ENCODE data around the gene IL18.
"Not testable (repeated sequence)": the region's sequence is repeated elsewhere in the genome, so short reads cannot be mapped to it uniquely, and the experiment has no call there.

The IL18 gene

DNA sequence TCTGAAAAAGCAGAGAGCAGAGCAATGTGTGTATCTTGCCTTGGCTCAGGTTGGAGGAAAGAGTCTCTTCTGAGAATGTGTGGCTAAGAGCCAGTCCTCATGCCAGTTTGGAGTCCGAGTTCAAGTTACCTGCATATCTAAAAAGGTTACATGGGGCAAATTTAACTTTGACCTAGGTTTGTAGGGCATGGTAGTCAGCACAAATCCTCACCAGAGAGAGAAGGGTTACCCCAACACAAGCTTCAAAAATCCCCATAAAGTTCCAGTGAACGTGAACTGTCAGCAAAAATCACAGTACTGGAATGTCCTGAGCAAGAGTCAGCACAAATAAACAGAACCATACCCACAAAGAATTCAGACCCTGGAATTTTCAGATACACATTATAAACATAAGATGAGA, 63.4 kb downstream of the IL18 start:
- Histone ChIP-seq H3K36me3 (ENCODE audit: control insufficient read depth, insufficient read depth, low read length) (peaks cover 14% of the 10 kb centered on the region), H3K27me3 (replicated peaks; ENCODE audit: control insufficient read depth, insufficient read depth, low read length, poor library complexity, severe bottlenecking) (no peaks in the 10 kb centered on the region), H3K9me3 (ENCODE audit: control insufficient read depth, low read length) (no peaks in the 10 kb centered on the region), H3K4me3 (ENCODE audit: insufficient read depth, low read depth, low read length, poor library complexity, severe bottlenecking) (no peak overlapping the region), H3K4me1 (ENCODE audit: control insufficient read depth, insufficient read depth, low read length, poor library complexity, severe bottlenecking) (no peaks in the 10 kb centered on the region), H3K27ac (ENCODE audit: insufficient read depth, low read length, poor library complexity, severe bottlenecking) (no peak overlapping the region)
- no peak for DNase-seq

GRCh38 chr11:112097734-112098528, 66.0 kb downstream of the IL18 start:
- no peaks in the 10 kb centered on the region for H3K27me3 ChIP-seq (replicated peaks; ENCODE audit: control insufficient read depth, insufficient read depth, low read length, poor library complexity, severe bottlenecking)
- H3K4me1 ChIP-seq (ENCODE audit: control insufficient read depth, insufficient read depth, low read length, poor library complexity, severe bottlenecking), result no peaks in the 10 kb centered on the region
- H3K4me3 ChIP-seq (ENCODE audit: insufficient read depth, low read depth, low read length, poor library complexity, severe bottlenecking), result no peak overlapping the region
- H3K9me3 ChIP-seq (ENCODE audit: control insufficient read depth, low read length), result no peaks in the 10 kb centered on the region
- no peak for DNase-seq
- H3K27ac ChIP-seq (ENCODE audit: insufficient read depth, low read length, poor library complexity, severe bottlenecking), result no peak overlapping the region
- H3K36me3 ChIP-seq (ENCODE audit: control insufficient read depth, insufficient read depth, low read length), result peaks cover 18% of the 10 kb centered on the region

GRCh38 chr11:112096194-112096593, 67.7 kb downstream of the IL18 start:
- no peak overlapping the region for H3K27ac ChIP-seq (ENCODE audit: insufficient read depth, low read length, poor library complexity, severe bottlenecking)
- no peaks in the 10 kb centered on the region for H3K4me1 ChIP-seq (ENCODE audit: control insufficient read depth, insufficient read depth, low read length, poor library complexity, severe bottlenecking)
- DNase-seq, result no peak
- H3K9me3 ChIP-seq (ENCODE audit: control insufficient read depth, low read length), result no peaks in the 10 kb centered on the region
- H3K27me3 ChIP-seq (replicated peaks; ENCODE audit: control insufficient read depth, insufficient read depth, low read length, poor library complexity, severe bottlenecking), result no peaks in the 10 kb centered on the region
- peaks cover 27% of the 10 kb centered on the region for H3K36me3 ChIP-seq (ENCODE audit: control insufficient read depth, insufficient read depth, low read length)
- H3K4me3 ChIP-seq (ENCODE audit: insufficient read depth, low read depth, low read length, poor library complexity, severe bottlenecking), result no peak overlapping the region

GRCh38 chr11:112095302-112095701, 68.6 kb downstream of the IL18 start:
- H3K4me1 ChIP-seq (ENCODE audit: control insufficient read depth, insufficient read depth, low read length, poor library complexity, severe bottlenecking); DNase-seq; H3K9me3 ChIP-seq (ENCODE audit: control insufficient read depth, low read length); H3K4me3 ChIP-seq (ENCODE audit: insufficient read depth, low read depth, low read length, poor library complexity, severe bottlenecking); H3K27me3 ChIP-seq (replicated peaks; ENCODE audit: control insufficient read depth, insufficient read depth, low read length, poor library complexity, severe bottlenecking); H3K27ac ChIP-seq (ENCODE audit: insufficient read depth, low read length, poor library complexity, severe bottlenecking): not testable (repeated sequence)
- H3K36me3 ChIP-seq (ENCODE audit: control insufficient read depth, insufficient read depth, low read length), result peaks cover 33% of the 10 kb centered on the region

Measured in effector memory CD4-positive, alpha-beta T cell (primary cell).